Activated CD4-positive, CD25-positive, alpha-beta regulatory T cell (primary cell): Measurements from ENCODE around the gene FBXW4.

Experiments used
- DNase-seq, 4 experiments: peaks; one replicate each; lab custom pipeline; 2025; lab: John Stamatoyannopoulos, UW

The FBXW4 gene

GRCh38 chr10:101695404-101695890 lies 477 bp upstream of the FBXW4 start:
- no peak for DNase-seq

- DNase-seq, result peak; percentile 39 to 57 (median 48)
Measured at GRCh38 chr10:101693978-101694673, 844 bp downstream of the FBXW4 start.

- no peak for DNase-seq
Measured at GRCh38 chr10:101693651-101693977, 1.4 kb downstream of the FBXW4 start.

GRCh38 chr10:101691081-101691480 lies 3.9 kb downstream of the FBXW4 start:
- no peak for DNase-seq

GRCh38 chr10:101690461-101690860 lies 4.5 kb downstream of the FBXW4 start:
- no peak for DNase-seq

- DNase-seq, result no peak
Measured at GRCh38 chr10:101687071-101687658, 7.8 kb downstream of the FBXW4 start.

- DNase-seq, result no peak
Measured at GRCh38 chr10:101686133-101686925, 8.6 kb downstream of the FBXW4 start.

GRCh38 chr10:101684782-101685181 lies 10.2 kb downstream of the FBXW4 start:
- no peak for DNase-seq

GRCh38 chr10:101683276-101683675 lies 11.7 kb downstream of the FBXW4 start:
- DNase-seq, result no peak

GRCh38 chr10:101682172-101682825 lies 12.7 kb downstream of the FBXW4 start:
- no peak for DNase-seq

- DNase-seq, result no peak
Measured at GRCh38 chr10:101676565-101676964, 18.4 kb downstream of the FBXW4 start.

- DNase-seq, result no peak
Measured at GRCh38 chr10:101675115-101675514, 19.9 kb downstream of the FBXW4 start.

GRCh38 chr10:101672536-101672935 lies 22.4 kb downstream of the FBXW4 start:
- DNase-seq, result no peak

GRCh38 chr10:101671453-101671852 lies 23.5 kb downstream of the FBXW4 start:
- no peak for DNase-seq

- DNase-seq, result no peak
Measured at GRCh38 chr10:101670635-101671034, 24.3 kb downstream of the FBXW4 start.

GRCh38 chr10:101669181-101669580 lies 25.8 kb downstream of the FBXW4 start:
- no peak for DNase-seq

GRCh38 chr10:101668566-101668965 lies 26.4 kb downstream of the FBXW4 start:
- DNase-seq, result no peak

- DNase-seq, result no peak
Measured at GRCh38 chr10:101666083-101666482, 28.9 kb downstream of the FBXW4 start.

- DNase-seq, result no peak
Measured at GRCh38 chr10:101663097-101663496, 31.9 kb downstream of the FBXW4 start.

- no peak for DNase-seq
Measured at GRCh38 chr10:101660256-101660655, 34.7 kb downstream of the FBXW4 start.

GRCh38 chr10:101658975-101659374 lies 36.0 kb downstream of the FBXW4 start:
- DNase-seq, result no peak

- no peak for DNase-seq
Measured at GRCh38 chr10:101656890-101657289, 38.1 kb downstream of the FBXW4 start.

- DNase-seq, result no peak
Measured at GRCh38 chr10:101655570-101655969, 39.4 kb downstream of the FBXW4 start.
